Muscle layer of colon (tissue), 2 donors: Measurements from ENCODE around the gene SPATS2.

Experiments
- H3K27ac ChIP-seq: one replicate; pipeline ENCODE4 v1.7.0; 2013; ENCODE audit warnings: low read depth, mild to moderate bottlenecking, low read length, moderate library complexity
- H3K27me3 ChIP-seq, 2 donors: one replicate each; pipeline ENCODE4 v1.7.0; 2013; ENCODE audit warnings: low read length in 2 of 2, mild to moderate bottlenecking in 2 of 2; ENCODE audit not compliant: insufficient read depth in 2 of 2, control insufficient read depth in 1 of 2
- H3K36me3 ChIP-seq: one replicate; pipeline ENCODE4 v1.7.0; 2013; ENCODE audit warnings: mild to moderate bottlenecking, low read length; ENCODE audit not compliant: insufficient read depth
- H3K4me1 ChIP-seq: one replicate; pipeline ENCODE4 v1.7.0; 2013; ENCODE audit warnings: mild to moderate bottlenecking, low read length; ENCODE audit not compliant: insufficient read depth
- H3K4me3 ChIP-seq, 2 donors: one replicate each; pipeline ENCODE4 v1.7.0; 2013; ENCODE audit warnings: low read length in 2 of 2, low read depth in 1 of 2, mild to moderate bottlenecking in 1 of 2, moderate library complexity in 1 of 2
- H3K9ac ChIP-seq: one replicate; pipeline ENCODE4 v1.7.0; 2013; ENCODE audit warnings: low read length
- H3K9me3 ChIP-seq: one replicate; pipeline ENCODE4 v1.7.0; 2013; ENCODE audit warnings: mild to moderate bottlenecking, low read length
- donor health status: abdominal sarcoma.
- donor health status: Adenocarcinoma of cecum.

Gene SPATS2

DNA sequence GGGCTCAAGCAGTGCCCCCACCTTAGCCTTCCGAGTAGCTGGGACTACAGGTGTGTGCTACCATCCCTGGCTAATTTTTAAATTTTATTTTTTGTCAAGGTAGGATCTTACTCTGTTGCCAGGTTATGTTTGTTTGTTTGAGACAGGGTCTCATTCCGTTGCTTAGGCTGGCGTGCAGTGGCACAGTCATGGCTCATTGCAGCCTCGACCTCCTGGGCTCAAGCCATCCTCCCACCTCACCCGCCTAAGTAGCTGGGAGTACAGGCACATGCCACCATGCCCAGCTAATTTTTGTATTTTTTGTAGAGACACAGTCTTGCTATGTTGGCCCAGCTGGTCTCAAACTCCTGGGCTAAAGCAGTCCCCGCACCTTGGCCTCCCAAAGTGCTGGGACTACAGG lies 88.2 kb downstream of the SPATS2 start:
- H3K27me3 ChIP-seq, result no peaks in the 10 kb centered on the region
- no peaks in the 10 kb centered on the region for H3K4me1 ChIP-seq
- H3K9me3 ChIP-seq, result no peaks in the 10 kb centered on the region
- no peaks in the 10 kb centered on the region for H3K36me3 ChIP-seq
- H3K9ac ChIP-seq, result no peak overlapping the region
- no peak overlapping the region for H3K4me3 ChIP-seq
- no peak overlapping the region for H3K27ac ChIP-seq

DNA sequence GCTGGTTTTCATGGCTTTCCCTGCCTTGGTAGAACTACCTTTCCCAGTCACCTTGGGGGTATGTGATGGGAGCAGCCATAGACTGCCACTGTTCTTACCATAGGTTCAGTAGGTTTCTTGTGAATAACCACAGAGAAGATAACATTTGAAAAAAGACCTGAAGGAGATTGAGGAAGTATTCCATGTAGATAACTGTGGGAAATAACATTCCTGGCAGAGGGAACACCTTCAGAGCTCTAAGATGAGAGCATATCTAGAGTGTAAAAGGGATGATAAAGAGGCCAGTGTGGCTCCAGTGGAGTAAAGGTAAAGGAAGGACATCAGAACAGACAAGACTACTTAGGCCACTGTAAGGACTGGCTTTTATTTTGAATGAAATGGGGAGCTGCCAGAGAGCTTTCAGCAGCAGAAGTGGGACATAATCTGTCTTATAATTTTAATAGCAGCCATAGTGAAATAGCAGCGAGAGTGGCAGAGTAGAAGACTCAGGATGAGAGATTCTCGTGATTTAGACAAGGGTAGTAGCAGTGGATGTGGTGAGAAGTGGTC lies 88.9 kb downstream of the SPATS2 start:
- Histone ChIP-seq H3K36me3 (no peaks in the 10 kb centered on the region), H3K27me3 (no peaks in the 10 kb centered on the region), H3K9me3 (no peaks in the 10 kb centered on the region), H3K4me3 (no peak overlapping the region), H3K9ac (no peak overlapping the region), H3K4me1 (no peaks in the 10 kb centered on the region), H3K27ac (no peak overlapping the region)

DNA sequence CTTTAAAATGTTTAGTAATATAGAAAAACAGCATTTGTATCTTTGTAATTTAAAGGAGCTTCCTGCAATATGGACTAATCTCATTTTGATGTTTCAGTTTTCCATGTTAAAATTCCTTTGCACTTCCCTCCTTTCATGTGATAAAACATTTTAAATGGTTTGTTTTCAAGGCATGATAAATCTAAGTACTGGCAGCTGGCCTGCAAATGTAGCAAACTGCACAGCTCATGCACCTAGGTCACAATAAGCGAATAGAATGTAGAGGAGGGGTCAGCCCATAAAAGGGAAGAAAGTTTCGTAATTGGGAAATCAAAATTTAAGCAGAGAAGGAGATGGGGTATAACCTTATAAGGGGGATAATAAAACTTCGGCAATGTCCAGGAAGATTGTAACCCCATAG lies 91.6 kb downstream of the SPATS2 start:
- no peak overlapping the region for H3K27ac ChIP-seq
- H3K4me3 ChIP-seq, result no peak overlapping the region
- no peaks in the 10 kb centered on the region for H3K27me3 ChIP-seq
- H3K9me3 ChIP-seq, result no peaks in the 10 kb centered on the region
- no peak overlapping the region for H3K9ac ChIP-seq
- no peaks in the 10 kb centered on the region for H3K4me1 ChIP-seq
- no peaks in the 10 kb centered on the region for H3K36me3 ChIP-seq

DNA sequence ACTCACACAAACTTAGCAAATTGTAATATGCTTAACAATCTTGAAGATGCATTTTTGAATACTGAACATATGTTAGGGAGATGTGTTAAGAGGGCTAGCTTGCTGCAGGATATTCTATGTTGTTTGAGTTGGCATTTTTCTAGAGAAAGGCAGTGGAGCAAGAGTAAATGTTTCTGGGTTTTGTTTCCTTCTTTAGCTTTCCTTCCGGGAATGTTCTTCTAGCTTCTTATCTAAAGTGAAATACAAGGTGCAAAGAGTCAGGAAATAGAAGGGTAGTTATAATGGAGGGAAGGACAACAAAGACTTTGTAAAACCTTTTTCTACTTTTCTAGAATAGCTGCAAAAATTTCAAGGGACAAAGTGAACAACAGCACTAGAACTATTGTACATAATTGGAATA lies 94.0 kb downstream of the SPATS2 start:
- H3K4me3 ChIP-seq, result no peak overlapping the region
- H3K27ac ChIP-seq, result no peak overlapping the region
- H3K27me3 ChIP-seq, result no peaks in the 10 kb centered on the region
- no peak overlapping the region for H3K9ac ChIP-seq
- H3K4me1 ChIP-seq, result no peaks in the 10 kb centered on the region
- no peaks in the 10 kb centered on the region for H3K36me3 ChIP-seq
- H3K9me3 ChIP-seq, result no peaks in the 10 kb centered on the region

DNA sequence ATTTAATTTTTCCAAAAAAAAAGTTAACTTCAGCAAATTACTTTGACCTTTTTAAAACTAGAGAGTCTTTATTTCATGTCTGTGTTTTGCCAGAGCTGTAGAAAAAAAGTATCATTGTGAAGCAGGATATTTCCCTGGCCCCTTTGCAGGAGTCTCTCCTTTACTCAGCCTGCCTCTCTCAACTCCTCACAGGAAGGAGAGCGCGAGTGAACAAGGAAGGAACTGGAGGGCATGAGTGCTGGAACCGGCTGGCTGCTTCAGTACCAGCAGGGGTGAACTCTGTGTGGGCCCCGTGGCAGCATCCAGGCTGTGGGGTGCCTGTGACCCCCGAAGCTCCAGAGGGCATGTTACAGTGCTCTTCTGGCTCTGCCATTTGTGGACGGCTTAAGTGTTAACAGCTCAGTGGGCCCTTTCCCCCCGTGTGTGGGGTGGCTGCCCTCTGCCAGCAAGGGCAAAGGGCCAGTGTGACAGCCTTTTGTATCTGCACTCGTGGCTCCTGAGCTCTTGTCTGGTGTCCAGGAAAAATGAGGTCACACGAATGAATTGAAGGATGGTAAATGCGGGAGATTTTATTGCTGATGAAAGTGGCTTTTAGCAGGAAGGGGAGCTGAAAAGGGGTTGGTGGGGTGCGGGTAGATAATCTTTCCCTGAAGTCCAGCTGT lies 95.0 kb downstream of the SPATS2 start:
- no peaks in the 10 kb centered on the region for H3K27me3 ChIP-seq
- no peaks in the 10 kb centered on the region for H3K36me3 ChIP-seq
- no peak overlapping the region for H3K27ac ChIP-seq
- H3K9ac ChIP-seq, result no peak overlapping the region
- H3K4me1 ChIP-seq, result no peaks in the 10 kb centered on the region
- H3K9me3 ChIP-seq, result no peaks in the 10 kb centered on the region
- no peak overlapping the region for H3K4me3 ChIP-seq

DNA sequence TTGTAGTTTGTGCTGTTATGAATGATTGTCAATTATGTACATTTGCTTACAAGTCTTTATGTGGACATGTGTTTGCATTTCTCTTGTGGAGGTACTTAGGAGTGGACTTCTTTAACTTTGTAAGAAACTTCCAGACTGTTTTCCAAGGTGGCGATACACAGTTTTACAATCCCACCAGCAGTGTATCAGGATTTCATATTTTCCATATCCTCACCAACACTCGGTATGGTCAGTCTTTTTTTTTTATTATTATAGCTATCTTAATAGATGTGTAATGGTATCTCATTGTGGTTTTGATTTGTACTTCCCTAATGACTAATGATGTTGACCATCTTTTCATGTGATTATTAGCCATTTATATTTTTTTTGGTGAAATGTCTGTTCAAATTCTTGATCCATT lies 97.9 kb downstream of the SPATS2 start:
- H3K4me3 ChIP-seq, result no peak overlapping the region
- H3K36me3 ChIP-seq, result no peaks in the 10 kb centered on the region
- no peak overlapping the region for H3K9ac ChIP-seq
- H3K27me3 ChIP-seq, result no peaks in the 10 kb centered on the region
- no peak overlapping the region for H3K27ac ChIP-seq
- no peaks in the 10 kb centered on the region for H3K4me1 ChIP-seq
- H3K9me3 ChIP-seq, result no peaks in the 10 kb centered on the region

DNA sequence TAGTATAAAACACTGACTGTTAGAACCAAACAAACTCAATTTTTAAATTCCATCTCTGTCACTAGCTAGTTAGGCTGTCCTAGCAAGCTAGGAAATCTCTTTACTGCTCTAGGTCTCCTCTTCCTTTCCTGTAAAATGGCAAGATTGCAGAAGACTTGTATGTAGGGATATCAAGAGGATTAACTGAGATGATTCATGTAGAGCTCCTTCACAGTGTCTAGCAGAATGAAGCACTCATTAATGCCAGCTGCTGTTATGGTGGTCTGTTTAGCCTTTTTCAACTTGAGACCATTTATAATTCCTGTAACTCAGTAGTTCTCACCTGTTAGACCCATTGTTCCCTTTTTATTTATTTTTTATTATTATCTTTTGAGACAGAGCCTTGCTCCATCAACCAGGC lies 103.7 kb downstream of the SPATS2 start:
- Histone ChIP-seq H3K36me3 (no peaks in the 10 kb centered on the region), H3K27ac (no peak overlapping the region), H3K4me3 (no peak overlapping the region), H3K27me3 (no peaks in the 10 kb centered on the region), H3K9ac (no peak overlapping the region), H3K4me1 (no peaks in the 10 kb centered on the region), H3K9me3 (no peaks in the 10 kb centered on the region)

DNA sequence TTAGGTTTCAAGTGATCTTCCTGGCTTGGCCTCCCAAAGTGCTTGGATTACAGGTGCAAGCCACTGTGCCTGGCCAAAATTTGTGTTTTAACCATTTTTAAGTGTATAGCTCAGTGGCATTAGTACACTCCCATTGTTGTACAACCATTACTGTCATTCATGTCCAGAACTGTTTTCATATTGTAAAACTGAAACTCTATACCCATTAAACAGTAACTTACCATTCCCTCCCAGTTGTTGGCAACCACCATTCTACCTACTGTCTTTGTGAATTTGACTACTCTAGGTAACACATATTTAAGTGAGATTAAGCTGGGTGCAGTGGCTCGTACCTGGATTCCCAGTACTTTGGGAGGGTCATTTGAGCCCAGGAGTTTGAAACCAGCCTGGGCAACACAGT lies 104.3 kb downstream of the SPATS2 start:
- Histone ChIP-seq H3K4me1 (no peaks in the 10 kb centered on the region), H3K36me3 (no peaks in the 10 kb centered on the region), H3K27me3 (no peaks in the 10 kb centered on the region), H3K9me3 (no peaks in the 10 kb centered on the region), H3K9ac (no peak overlapping the region), H3K4me3 (no peak overlapping the region), H3K27ac (no peak overlapping the region)

DNA sequence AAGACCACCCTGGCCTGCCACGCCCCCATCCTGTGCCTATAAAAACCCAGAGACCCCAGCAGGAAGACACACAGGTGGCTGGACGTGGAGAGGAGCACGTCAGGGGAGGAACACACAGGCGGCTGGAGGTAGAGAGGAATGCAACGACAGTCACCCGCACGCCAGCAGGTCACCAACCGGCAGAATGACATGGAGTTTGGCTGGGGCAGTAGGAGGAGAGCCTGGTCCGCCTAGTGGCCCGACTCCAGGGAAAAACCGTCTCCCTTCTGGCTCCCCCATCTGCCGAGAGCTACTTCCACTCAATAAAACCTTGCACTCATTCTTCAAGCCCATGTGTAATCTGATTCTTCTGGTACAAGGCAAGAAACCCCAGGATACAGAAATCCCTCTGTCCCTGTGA lies 108.8 kb downstream of the SPATS2 start:
- Histone ChIP-seq H3K9me3 (no peaks in the 10 kb centered on the region), H3K9ac (no peak overlapping the region), H3K4me3 (no peak overlapping the region), H3K4me1 (no peaks in the 10 kb centered on the region), H3K27me3 (no peaks in the 10 kb centered on the region), H3K27ac (no peak overlapping the region), H3K36me3 (no peaks in the 10 kb centered on the region)

DNA sequence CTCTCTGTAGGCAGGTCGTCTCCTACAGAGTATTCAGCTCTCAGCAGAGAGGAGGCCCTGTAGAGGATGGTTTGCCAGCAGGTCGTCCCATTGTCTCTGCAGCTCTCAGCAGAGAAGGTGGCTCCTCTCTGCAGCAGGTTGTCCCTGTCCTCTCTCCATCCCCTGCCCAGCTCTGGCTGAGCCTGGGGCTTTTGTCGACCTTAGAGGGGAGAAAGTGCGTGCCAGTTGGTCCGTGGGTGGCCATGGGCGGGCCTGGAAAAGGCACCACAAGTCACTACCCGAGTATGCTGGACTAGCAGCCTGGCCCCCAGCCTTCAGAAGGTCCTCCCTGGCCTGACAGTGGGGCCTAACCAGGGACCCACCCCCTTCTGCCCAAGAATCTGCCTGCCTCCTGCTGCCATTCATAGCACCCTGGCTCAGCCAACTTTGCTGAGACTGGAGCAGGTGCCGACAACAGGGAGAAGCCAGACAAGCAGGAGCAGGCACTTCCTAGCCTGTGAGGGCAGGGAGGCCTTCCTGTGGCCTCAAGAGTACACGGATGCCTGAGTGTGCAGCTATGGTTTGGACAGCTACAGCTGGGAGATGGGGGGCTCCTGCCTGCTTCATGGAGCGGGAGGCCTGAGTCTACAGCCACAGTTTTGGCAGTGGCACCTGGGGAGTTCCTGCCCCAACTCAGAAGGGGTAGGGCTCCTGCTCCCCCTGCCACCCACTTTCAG lies 111.8 kb downstream of the SPATS2 start:
- Histone ChIP-seq H3K9me3 (no peaks in the 10 kb centered on the region), H3K36me3 (no peaks in the 10 kb centered on the region), H3K4me3 (no peak overlapping the region), H3K4me1 (no peaks in the 10 kb centered on the region), H3K27me3 (no peaks in the 10 kb centered on the region), H3K9ac (no peak overlapping the region), H3K27ac (no peak overlapping the region)

DNA sequence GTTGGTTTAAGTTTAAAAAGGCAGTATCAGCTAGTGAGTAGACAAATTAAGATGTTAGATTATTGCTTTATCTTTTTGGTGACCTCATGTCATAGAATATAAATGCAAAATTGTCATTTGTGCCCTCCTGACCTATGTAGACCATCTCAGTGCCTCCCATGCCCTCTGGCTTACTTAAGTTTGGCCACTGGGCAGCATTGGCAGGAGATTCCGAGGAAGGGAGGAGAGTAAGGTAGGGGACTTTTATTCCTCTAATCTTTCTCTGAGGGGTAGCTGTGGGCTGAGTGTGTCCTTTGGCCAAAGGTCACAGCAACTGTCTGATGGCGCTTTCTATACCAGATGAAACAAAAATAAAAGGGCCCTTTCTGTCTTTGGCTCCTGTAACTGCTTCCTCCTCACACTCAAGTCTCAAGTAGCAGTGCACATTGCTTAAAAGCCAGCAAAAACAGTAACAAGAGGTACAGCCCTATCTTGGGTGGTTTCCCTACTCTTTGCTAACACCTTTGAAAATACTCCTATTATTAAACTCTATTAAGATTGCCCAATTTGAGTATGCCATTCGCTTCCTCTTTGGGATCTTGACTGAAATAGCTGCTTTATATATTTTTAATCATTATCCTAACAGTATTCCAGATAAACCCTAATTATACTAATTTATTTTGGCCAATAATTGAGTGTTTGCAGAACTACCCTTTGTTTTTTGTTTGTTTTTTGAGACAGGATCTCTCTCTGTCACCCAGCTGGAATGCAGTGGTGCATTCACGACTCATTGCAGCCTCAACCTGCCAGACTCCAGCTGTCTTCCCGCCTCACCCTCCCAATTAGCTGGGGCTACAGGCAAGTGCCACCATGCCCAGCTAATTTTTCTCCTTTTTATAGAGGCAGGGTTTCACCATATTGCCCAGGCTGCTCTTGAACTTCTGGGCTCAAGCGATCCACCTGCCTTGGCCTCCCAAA lies 115.1 kb downstream of the SPATS2 start:
- no peak overlapping the region for H3K27ac ChIP-seq

More for the DNA sequence above, 115.1 kb downstream of the SPATS2 start:
- Histone ChIP-seq H3K36me3 (no peaks in the 10 kb centered on the region), H3K9me3 (no peaks in the 10 kb centered on the region), H3K9ac (no peak overlapping the region), H3K4me1 (no peaks in the 10 kb centered on the region), H3K4me3 (no peak overlapping the region), H3K27me3 (no peaks in the 10 kb centered on the region)
